Coronary artery (tissue), 2 donors: ENCODE measurements around the gene TTC23L.

Experiments
- DNase-seq: peaks from one replicate; pipeline ENCODE4 v3.0.0-alpha.2; 2017; ENCODE audit warnings: low spot score
- H3K27ac ChIP-seq, 2 donors: fragments of 200-600 bp; sonication (generic); one replicate each; pipeline ENCODE4 v1.5.1; 2016 to 2019
- H3K4me3 ChIP-seq: fragments of 200-600 bp; sonication (generic); 2 replicates; pipeline ENCODE4 v1.5.1; 2016; ENCODE audit warnings: mild to moderate bottlenecking, moderate library complexity
- TF ChIP-seq, protein P1 (sequence below): fragments of 200-600 bp; sonication (generic); IDR thresholded peaks from one replicate; pipeline ENCODE4 v1.5.1; 2019; ENCODE audit warnings: antibody characterized with exemption

The TTC23L gene

DNA sequence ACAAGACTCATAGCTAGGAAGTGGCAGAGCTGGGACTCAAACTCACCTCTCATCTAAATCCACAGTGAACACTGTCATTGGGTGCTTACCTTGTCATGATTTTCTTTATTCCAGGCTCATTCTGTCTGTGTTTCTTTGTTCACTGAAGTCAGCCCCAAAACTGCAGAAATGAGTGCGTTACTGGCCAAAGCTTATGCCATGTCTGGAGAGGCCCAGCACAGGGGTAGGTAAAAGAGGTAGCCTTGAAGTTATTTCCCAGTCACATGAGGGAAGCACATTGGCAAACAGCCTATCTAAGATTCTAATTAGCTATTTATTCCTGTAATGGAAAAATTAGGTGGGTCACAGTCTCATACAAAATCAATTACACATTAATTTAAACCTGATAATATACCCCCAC is 29.8 kb downstream of the TTC23L start:
- H3K4me3 ChIP-seq = no peak overlapping the region
- no peak overlapping the region for H3K27ac ChIP-seq
- TF ChIP-seq, protein P1, sequence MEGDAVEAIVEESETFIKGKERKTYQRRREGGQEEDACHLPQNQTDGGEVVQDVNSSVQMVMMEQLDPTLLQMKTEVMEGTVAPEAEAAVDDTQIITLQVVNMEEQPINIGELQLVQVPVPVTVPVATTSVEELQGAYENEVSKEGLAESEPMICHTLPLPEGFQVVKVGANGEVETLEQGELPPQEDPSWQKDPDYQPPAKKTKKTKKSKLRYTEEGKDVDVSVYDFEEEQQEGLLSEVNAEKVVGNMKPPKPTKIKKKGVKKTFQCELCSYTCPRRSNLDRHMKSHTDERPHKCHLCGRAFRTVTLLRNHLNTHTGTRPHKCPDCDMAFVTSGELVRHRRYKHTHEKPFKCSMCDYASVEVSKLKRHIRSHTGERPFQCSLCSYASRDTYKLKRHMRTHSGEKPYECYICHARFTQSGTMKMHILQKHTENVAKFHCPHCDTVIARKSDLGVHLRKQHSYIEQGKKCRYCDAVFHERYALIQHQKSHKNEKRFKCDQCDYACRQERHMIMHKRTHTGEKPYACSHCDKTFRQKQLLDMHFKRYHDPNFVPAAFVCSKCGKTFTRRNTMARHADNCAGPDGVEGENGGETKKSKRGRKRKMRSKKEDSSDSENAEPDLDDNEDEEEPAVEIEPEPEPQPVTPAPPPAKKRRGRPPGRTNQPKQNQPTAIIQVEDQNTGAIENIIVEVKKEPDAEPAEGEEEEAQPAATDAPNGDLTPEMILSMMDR = no peak
- no peak for DNase-seq

DNA sequence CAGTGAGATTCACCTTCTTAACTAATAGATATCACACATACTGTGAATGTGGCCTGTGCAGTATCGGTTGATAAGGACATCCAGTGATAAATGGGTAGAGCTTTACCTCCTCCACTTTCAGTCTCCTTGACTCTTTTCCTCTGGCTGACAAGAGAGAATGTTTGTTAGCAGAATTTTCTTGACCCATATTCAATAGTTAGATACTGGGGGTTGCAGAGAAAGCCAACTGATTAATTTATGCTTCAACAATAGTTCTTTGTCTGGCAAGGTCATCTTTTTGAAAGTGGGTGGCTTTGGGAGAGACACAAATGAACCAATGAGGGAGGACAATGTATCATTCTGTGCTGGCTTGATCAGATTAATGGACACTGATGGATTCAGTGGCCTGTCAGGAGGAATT is 30.3 kb downstream of the TTC23L start:
- no peak for DNase-seq
- TF ChIP-seq, protein P1 = no peak
- H3K4me3 ChIP-seq = no peak overlapping the region
- H3K27ac ChIP-seq = no peak overlapping the region

DNA sequence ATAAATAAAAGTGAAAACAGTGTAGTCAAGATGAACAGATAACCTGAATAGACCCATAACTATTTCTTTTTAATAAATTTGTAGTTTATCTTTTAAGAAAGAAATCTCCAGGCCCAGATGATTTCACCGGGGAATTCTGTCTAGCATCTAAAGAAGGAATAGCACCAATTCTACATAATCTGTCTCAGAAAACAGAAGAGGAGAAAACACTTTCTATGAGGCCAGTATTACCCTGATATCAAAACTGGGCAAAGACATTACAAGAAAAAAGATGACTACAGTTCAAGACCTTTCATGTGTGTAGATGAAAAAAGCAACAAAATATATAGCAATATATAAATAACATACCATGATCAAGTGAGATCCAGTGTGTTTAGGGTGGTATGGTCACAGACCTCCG is 31.4 kb downstream of the TTC23L start:
- H3K4me3 ChIP-seq = no peak overlapping the region
- TF ChIP-seq, protein P1 = no peak
- H3K27ac ChIP-seq = no peak overlapping the region

DNA sequence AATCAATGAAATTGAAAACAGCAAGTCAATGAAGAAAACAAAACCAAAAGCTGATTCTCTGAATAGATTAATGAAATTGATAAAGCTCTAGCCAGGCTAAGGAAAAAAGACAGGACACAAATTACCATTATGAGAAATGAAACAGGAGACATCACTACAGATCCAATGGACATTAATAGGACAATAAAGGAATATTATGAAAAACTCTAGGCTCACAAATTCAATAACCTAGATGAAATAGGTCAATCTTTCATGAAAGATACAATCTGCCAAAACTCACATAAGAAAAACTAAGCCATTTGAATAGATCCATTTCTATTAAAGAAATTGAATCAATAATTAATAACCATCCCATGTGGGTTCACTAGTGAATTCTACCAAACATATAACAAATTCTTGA is 37.3 kb downstream of the TTC23L start:
- Histone ChIP-seq H3K4me3 (no peak overlapping the region), H3K27ac (no peak overlapping the region)
- TF ChIP-seq, protein P1 = no peak
- DNase-seq = no peak

More for the DNA sequence above, 31.4 kb downstream of the TTC23L start:
- no peak for DNase-seq

DNA sequence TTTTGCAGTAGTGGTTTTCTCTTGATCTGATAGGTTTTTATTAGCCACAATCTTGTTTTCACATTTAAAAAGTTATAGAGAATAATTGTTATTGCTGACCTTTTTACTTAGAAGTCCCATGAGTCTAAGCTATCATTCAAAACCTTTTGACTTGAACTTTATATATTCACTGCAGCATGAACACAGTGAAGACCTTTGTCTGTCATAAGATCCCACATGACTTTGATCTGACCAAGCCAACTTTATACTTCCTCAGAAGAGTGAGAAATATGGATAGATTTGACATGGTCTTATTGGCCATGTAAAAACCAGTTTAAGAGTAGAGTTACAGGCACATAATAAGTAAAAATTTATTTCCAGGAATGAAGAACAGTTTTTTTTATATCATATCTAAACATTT is 42.3 kb downstream of the TTC23L start:
- TF ChIP-seq, protein P1 = no peak
- Histone ChIP-seq H3K27ac (no peak overlapping the region), H3K4me3 (no peak overlapping the region)
- no peak for DNase-seq

DNA sequence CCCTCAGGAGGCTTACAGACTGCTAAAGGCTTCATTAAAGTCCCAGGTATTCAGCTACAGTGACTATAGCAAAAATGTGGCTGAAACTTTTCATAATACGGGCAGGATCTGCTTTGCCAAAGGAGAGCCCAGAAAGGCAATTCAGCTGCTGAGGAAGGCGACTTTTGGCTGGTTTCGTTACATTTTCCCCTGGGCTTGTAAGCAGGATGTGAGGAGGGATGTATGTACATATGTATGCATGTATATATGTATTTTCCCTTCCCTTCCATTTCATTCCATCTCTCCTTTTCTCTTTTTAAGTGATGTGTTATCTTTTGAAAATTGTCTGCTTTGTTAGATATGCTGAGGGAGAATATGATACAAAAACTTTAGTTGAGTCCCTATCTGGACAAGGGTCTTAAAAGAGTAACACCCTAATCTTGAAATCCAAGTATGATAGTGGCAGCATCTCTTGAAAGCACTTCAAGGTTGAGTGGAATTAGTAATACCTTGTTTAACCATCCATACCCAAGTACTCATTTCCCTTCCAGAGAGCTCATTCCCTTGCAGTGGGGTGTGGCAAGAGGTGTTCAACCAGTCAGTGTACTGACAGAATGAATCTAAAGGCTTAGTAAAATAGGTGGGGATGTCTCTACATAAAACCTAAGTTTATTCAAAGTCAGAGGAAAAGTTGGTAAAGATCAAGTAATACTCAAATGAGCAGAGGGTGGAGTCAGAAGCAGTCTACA is 47.6 kb downstream of the TTC23L start:
- TF ChIP-seq, protein P1 = no peak
- Histone ChIP-seq H3K4me3 (no peak overlapping the region), H3K27ac (no peak overlapping the region)
- DNase-seq = no peak

DNA sequence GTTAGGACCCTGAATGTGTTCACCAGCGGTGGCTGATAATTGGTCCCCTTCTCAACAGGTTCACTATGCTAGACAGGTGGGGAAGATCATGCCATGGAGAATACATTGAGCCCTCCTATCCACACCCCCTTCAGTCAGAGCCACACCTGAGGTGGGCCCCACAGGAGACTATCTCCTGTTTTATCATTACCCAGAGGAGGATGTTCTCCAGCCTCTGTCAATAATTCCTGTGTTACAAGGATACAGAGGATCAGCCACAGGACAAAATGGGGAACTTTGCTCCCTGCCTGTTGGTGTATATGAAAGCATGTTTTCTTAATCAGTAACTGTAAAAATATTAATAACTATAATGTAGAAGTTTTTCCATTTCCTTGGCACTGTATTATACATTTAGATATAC is 50.4 kb downstream of the TTC23L start:
- Histone ChIP-seq H3K27ac (no peak overlapping the region), H3K4me3 (no peak overlapping the region)
- TF ChIP-seq, protein P1 = no peak
- no peak for DNase-seq
